ENCODE data around the gene PHACTR1.

The PHACTR1 gene

DNA sequence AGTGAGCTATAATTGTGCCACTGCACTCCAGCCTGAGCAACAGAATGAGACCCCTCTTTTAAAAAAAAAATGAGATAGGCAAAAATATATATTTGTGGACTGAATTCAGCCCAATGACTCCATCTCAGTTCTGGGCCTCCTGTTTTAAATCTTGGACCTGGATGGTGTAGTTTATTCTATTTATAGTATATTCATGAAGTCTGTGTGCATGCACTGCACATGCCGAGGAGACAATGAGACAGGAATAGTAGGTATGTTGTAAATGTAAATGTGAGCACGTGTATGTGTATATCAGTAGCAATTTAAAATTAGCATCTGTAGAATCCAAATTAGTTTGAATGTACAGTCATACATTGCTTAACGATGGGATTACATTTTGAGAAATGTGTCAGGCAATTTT lies 520.8 kb downstream of the PHACTR1 start:
- CTCF ChIA-PET = no interaction called here

DNA sequence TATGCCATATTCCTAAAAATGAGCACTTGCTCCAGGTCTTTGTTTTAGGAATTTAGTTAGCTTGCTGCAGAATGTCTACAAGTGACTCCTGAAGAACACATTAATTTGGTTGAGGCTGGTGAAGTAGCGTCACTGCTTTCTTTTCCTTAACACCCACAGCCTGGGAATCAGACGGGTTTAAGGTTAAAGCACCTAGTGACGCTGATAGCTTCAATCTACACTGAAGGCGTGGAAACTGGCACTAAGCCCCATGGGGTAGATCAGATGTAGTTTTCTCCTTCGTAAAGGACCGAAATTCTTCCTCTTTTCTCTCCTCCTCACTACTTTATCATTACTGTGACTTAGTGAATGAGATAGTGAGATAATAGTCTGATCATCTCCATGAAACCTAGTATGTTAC lies 521.5 kb downstream of the PHACTR1 start:
- POLR2A ChIA-PET = no interaction called here
- H3K4me3 ChIP-seq (ENCODE audit: low read depth, low read length) = no peak overlapping the region
- DNase-seq (ENCODE audit: low read depth, low spot score) = no peak
- CTCF ChIA-PET = no interaction called here
- TF ChIP-seq, protein P1, sequence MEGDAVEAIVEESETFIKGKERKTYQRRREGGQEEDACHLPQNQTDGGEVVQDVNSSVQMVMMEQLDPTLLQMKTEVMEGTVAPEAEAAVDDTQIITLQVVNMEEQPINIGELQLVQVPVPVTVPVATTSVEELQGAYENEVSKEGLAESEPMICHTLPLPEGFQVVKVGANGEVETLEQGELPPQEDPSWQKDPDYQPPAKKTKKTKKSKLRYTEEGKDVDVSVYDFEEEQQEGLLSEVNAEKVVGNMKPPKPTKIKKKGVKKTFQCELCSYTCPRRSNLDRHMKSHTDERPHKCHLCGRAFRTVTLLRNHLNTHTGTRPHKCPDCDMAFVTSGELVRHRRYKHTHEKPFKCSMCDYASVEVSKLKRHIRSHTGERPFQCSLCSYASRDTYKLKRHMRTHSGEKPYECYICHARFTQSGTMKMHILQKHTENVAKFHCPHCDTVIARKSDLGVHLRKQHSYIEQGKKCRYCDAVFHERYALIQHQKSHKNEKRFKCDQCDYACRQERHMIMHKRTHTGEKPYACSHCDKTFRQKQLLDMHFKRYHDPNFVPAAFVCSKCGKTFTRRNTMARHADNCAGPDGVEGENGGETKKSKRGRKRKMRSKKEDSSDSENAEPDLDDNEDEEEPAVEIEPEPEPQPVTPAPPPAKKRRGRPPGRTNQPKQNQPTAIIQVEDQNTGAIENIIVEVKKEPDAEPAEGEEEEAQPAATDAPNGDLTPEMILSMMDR (IDR thresholded peaks at IDR 0.05; ENCODE audit: insufficient read depth, low read length, missing control alignments) = no peak

More for the DNA sequence above, 520.8 kb downstream of the PHACTR1 start:
- no peak for DNase-seq (ENCODE audit: low read depth, low spot score)
- POLR2A ChIA-PET = no interaction called here
- TF ChIP-seq, protein P1 (IDR thresholded peaks at IDR 0.05; ENCODE audit: insufficient read depth, low read length, missing control alignments) = no peak
- H3K4me3 ChIP-seq (ENCODE audit: low read depth, low read length) = no peak overlapping the region

DNA sequence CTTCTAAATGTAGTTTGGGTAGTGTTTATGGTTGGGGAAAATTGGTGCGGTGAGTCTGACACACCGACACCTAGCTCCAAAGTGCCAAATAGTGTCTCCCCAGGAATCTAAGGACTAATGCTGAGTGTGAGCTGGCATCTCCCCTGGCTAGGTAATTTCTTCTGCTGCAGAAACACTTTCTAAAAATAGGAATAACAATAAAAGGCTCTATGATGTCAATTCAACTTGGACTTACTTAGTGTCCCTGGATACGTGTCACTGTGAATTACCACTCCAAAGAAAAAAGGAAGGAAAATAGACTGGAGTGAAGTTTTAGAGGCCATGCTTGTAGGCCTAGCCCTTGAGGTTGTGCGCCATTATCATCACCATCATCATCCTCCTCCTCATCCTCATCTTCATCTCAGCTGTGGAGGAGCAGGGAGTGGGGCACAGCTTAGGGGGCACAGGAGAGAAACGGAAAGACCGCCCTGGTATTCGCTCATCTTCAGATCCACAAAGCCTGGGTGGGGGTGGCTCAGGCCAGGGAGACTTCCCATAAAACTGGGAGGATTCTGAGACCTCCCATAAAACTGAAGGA lies 522.2 kb downstream of the PHACTR1 start:
- no peak overlapping the region for H3K4me3 ChIP-seq (ENCODE audit: low read depth, low read length)
- CTCF ChIA-PET = no interaction called here
- TF ChIP-seq, protein P1 (IDR thresholded peaks at IDR 0.05; ENCODE audit: insufficient read depth, low read length, missing control alignments) = no peak
- POLR2A ChIA-PET = no interaction called here
- DNase-seq (ENCODE audit: low read depth, low spot score) = no peak

DNA sequence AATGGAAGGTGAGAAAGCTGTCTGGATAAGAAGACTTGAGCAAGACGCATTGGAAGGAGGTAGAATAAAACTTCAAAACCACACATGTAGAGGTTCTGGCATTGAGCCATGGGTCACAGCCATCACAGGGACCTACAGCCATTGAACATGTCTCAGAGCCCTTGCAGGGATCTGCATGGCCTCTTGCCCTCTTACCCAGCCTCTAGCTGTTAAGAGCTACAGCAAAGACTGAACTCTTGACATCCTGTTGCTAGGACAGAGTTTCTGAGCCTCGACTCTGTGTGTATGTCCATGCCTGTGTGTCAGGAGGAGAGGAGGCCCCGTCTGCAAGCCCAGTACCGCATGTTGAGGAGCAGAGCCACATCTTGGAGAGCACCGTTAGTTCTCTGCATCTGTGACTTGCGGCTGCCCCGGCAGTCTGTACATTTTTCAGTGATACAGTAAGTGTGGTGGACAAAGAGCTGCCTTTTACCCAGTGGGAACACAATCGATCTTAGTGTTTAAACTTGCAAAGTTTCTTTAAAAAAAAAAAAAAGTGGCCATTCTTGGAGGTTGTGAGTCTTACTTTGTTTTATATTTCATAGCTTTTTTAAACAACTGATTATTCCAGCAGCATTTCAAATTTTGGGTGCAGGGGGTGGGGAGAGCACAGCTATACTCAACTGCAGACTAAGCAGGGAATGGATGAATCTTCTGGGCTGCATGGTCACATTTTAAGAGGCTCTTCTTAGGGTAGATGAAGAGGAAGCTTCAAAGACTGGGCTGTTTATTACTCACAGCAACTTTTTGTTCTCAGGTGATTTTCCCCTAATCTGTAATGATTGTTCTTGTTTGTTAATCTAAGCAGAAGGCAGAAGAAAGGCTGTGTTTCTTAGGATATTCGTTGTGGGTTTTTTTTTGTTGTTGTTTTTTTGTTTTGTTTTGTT lies 523.2 kb downstream of the PHACTR1 start:
- H3K4me3 ChIP-seq (ENCODE audit: low read depth, low read length) = no peak overlapping the region
- ChIA-PET POLR2A (no interaction called here), CTCF (no interaction called here)
- TF ChIP-seq, protein P1 (IDR thresholded peaks at IDR 0.05; ENCODE audit: insufficient read depth, low read length, missing control alignments) = no peak
- DNase-seq (ENCODE audit: low read depth, low spot score) = no peak

DNA sequence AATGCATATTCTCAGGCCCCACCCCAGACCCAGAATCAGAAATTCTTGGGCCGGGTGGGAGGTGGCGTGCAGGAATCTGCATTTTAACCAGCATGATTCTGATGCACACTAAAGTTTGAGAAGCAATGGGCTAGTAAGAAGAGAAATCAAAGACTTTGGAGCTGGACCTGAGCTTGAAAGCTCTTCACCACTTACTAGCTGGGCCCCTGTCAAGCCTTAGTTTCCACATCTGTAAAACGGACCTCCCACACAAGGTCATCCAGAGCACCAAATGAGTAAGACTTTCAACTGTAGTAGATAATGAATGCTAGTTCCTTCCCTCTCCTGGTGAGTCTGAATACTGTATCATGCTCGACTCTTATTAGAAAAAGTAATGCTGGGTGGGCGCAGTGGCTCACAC lies 524.8 kb downstream of the PHACTR1 start:
- POLR2A ChIA-PET = no interaction called here
- CTCF ChIA-PET = no interaction called here
- TF ChIP-seq, protein P1 (IDR thresholded peaks at IDR 0.05; ENCODE audit: insufficient read depth, low read length, missing control alignments) = no peak
- H3K4me3 ChIP-seq (ENCODE audit: low read depth, low read length) = no peak overlapping the region
- DNase-seq (ENCODE audit: low read depth, low spot score) = no peak

DNA sequence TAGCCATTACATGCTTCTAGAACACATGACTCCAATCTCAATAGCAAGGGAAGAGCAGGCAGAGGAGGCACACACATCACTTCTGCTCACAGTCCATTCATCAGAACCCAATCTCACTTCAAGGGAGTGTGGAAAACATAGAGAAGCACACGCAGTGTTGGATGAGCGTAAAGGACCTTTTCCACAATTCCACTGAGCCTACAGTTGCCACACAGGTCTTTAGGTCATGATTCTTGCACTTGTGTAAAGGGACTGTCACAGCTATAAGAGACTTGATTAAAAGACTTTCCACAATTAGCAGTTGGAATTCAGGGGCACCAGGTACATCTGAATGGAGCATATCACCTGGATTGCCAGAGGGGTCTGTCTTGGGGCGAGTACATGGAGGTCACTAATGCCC lies 525.6 kb downstream of the PHACTR1 start:
- ChIA-PET CTCF (no interaction called here), POLR2A (no interaction called here)
- H3K4me3 ChIP-seq (ENCODE audit: low read depth, low read length) = no peak overlapping the region
- TF ChIP-seq, protein P1 (IDR thresholded peaks at IDR 0.05; ENCODE audit: insufficient read depth, low read length, missing control alignments) = no peak
- DNase-seq (ENCODE audit: low read depth, low spot score) = no peak
